WTC11 (cell line): ENCODE results near the gene GADD45B. TPM values are rescaled to one million over a fixed set of nuclear protein-coding genes. Genes with fewer than 3 reads are reported as not detected.

Experiments used
- ATAC-seq: fragments of 200-7000 bp; cut with Tn5 transposase; 2 replicates; pipeline ENCODE4 v1.10.0; 2021; ENCODE audit warnings: mild to moderate bottlenecking, moderate library complexity
- CTCF ChIA-PET: fragments of 300-600 bp; sonication (Branson Sonifier 250); formaldehyde crosslinking; loops from one replicate; lab custom pipeline; 2021; ENCODE audit warnings: antibody characterized with exemption; lab: Charles Lee
- POLR2A ChIA-PET: fragments of 350-600 bp; sonication (Branson Sonifier 250); formaldehyde crosslinking; loops from one replicate; lab custom pipeline; 2021; ENCODE audit warnings: antibody characterized with exemption; lab: Charles Lee
- DNase-seq: peaks from one replicate; pipeline ENCODE4 v3.0.0; 2021; ENCODE audit warnings: low spot score
- H3K27ac Mint-ChIP-seq: 2 replicates; pipeline ENCODE4 v1.8.0; 2021; ENCODE audit warnings: mixed read lengths
- H3K27me3 Mint-ChIP-seq: 2 replicates; pipeline ENCODE4 v1.8.0; 2021; ENCODE audit warnings: low read depth, mild to moderate bottlenecking, moderate library complexity, mixed read lengths
- H3K36me3 Mint-ChIP-seq: 2 replicates; pipeline ENCODE4 v1.8.0; 2021; ENCODE audit warnings: mixed read lengths
- H3K4me1 Mint-ChIP-seq: 2 replicates; pipeline ENCODE4 v1.8.0; 2022; ENCODE audit warnings: mixed read lengths
- H3K4me3 Mint-ChIP-seq: 2 replicates; pipeline ENCODE4 v1.8.0; 2021; ENCODE audit warnings: mild to moderate bottlenecking, moderate library complexity, mixed read lengths
- H3K9me3 Mint-ChIP-seq: 2 replicates; pipeline ENCODE4 v1.8.0; 2021; ENCODE audit warnings: mixed read lengths
- AR ChIP-seq: fragments of 250-450 bp; sonication (Bioruptor Pico); IDR thresholded peaks from 2 replicates; pipeline ENCODE4 v1.9.0; 2021; ENCODE audit warnings: mild to moderate bottlenecking
- EMX1 ChIP-seq: fragments of 250-450 bp; sonication (Bioruptor Pico); IDR thresholded peaks from 2 replicates; pipeline ENCODE4 v1.8.0; 2021; ENCODE audit warnings: mild to moderate bottlenecking
- ESRRA ChIP-seq: sonication (generic); formaldehyde crosslinking; IDR thresholded peaks from 2 replicates; pipeline ENCODE4 v1.8.1; 2022; ENCODE audit warnings: mild to moderate bottlenecking, missing genetic modification reagents, borderline replicate concordance
- FOXJ3 ChIP-seq: sonication (generic); formaldehyde crosslinking; IDR thresholded peaks from 2 replicates; pipeline ENCODE4 v1.9.0; 2021; ENCODE audit warnings: missing genetic modification reagents, mild to moderate bottlenecking, borderline replicate concordance
- KAT7 ChIP-seq: sonication (generic); formaldehyde crosslinking; IDR thresholded peaks from 2 replicates; pipeline ENCODE4 v1.8.1; 2023; ENCODE audit warnings: missing genetic modification reagents, mild to moderate bottlenecking, borderline replicate concordance
- NFYB ChIP-seq: sonication (generic); formaldehyde crosslinking; conservative IDR thresholded peaks from 2 replicates; pipeline ENCODE4 v1.8.0; 2022; ENCODE audit warnings: low read depth, missing genetic modification reagents
- ZNF423 ChIP-seq: fragments of 250-450 bp; sonication (Bioruptor Pico); IDR thresholded peaks from 2 replicates; pipeline ENCODE4 v2.1.2; 2022; ENCODE audit warnings: mild to moderate bottlenecking, moderate library complexity
- ZNF532 ChIP-seq: fragments of 250-450 bp; sonication (Bioruptor Pico); IDR thresholded peaks from 2 replicates; pipeline ENCODE4 v1.9.0; 2021; ENCODE audit warnings: mild to moderate bottlenecking, borderline replicate concordance
- ZNF671 ChIP-seq: fragments of 250-450 bp; sonication (Bioruptor Pico); IDR thresholded peaks from 2 replicates; pipeline ENCODE4 v1.8.0; 2021; ENCODE audit warnings: mild to moderate bottlenecking
- ZSCAN18 ChIP-seq: fragments of 250-450 bp; sonication (Bioruptor Pico); IDR thresholded peaks from 2 replicates; pipeline ENCODE4 v2.1.2; 2022; ENCODE audit warnings: mild to moderate bottlenecking, moderate library complexity
- total RNA-seq: library from RNA; stranded (reverse); gene quantifications from 3 replicates; pipeline ENCODE4 v1.2.3, GENCODE V29; 2021
- TF ChIP-seq, protein P1 (sequence below): sonication (generic); formaldehyde crosslinking; IDR thresholded peaks from 2 replicates; pipeline ENCODE4 v1.8.1; 2022; ENCODE audit warnings: mild to moderate bottlenecking, missing genetic modification reagents, moderate library complexity, borderline replicate concordance
- TF ChIP-seq, protein P2 (sequence below): sonication (generic); formaldehyde crosslinking; IDR thresholded peaks from 2 replicates; pipeline ENCODE4 v1.8.1; 2023; ENCODE audit warnings: mild to moderate bottlenecking, missing genetic modification reagents, moderate library complexity
- TF ChIP-seq, protein P3 (sequence below): sonication (generic); formaldehyde crosslinking; IDR thresholded peaks from 2 replicates; pipeline ENCODE4 v1.8.1; 2023; ENCODE audit warnings: mild to moderate bottlenecking, missing genetic modification reagents
- TF ChIP-seq, protein P4 (sequence below): sonication (generic); formaldehyde crosslinking; IDR thresholded peaks from 2 replicates; pipeline ENCODE4 v1.8.0; 2022; ENCODE audit warnings: mild to moderate bottlenecking, missing genetic modification reagents
- TF ChIP-seq, protein P5 (sequence below): sonication (generic); formaldehyde crosslinking; IDR thresholded peaks from 2 replicates; pipeline ENCODE4 v1.8.1; 2022; ENCODE audit warnings: mild to moderate bottlenecking, moderate library complexity, missing genetic modification reagents

Gene GADD45B
- total RNA-seq, 1 experiment from 2014 or later = 17.9 TPM

DNA sequence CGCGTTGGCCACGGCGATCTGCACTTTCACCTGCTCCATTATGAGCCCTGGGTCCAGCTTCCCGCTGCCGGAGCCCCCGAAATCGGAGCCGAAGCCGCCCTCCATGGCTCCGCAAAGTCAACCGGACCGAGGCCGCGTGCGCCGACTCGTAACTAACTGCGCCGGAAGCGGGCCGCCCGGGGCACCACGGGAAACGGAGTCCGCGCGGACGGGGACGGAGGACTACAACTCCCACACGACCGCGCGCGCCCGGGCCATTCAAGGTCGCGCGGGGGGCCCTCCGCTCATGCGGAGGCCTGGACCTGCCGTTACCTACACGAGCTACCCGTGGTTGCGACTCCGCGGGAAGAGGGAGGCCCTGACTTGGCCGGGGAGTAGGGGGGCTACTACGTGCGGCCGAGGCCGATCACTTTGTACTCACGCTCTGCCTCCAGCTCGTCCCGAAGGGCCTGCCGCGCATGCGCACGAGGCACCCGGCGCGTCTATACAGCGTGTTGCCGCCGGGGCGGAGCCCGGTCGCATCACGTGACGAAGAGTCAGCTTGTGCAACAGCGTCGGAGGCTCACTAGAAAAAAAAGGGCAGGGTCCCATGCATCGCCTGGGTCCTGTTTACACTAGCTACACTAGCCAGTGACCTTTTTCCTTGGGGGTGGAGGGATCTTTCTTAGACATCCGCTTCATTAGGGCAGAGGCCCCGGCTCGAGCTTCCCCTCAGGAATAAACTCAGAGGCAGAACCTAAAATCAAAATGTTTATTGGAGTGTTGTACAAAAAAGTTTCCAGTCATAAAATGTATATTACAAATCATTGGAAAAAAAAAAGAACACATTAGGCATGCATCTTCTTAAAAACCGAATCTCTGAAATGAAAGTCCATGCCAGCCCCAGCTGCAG is 48.3 kb upstream of the GADD45B start, which contains the start of gene TIMM13 (continued):
- TF ChIP-seq EMX1 (no peak; the same call in 1 of the 2 replicates), KAT7 (CRISPR knock-in tag) (0 out of 2 replicates have a peak, but pooled peaks have one; percentile 41), ZNF532 (CRISPR knock-in tag) (no peak), ZNF671 (CRISPR knock-in tag) (peak; percentile 45; the same call in 1 of the 2 replicates), ZNF423 (CRISPR knock-in tag) (no peak), ESRRA (CRISPR knock-in tag) (no peak; the same call in 1 of the 2 replicates)
- TF ChIP-seq, protein P1, sequence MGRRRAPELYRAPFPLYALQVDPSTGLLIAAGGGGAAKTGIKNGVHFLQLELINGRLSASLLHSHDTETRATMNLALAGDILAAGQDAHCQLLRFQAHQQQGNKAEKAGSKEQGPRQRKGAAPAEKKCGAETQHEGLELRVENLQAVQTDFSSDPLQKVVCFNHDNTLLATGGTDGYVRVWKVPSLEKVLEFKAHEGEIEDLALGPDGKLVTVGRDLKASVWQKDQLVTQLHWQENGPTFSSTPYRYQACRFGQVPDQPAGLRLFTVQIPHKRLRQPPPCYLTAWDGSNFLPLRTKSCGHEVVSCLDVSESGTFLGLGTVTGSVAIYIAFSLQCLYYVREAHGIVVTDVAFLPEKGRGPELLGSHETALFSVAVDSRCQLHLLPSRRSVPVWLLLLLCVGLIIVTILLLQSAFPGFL = no peak
- TF ChIP-seq, protein P2, sequence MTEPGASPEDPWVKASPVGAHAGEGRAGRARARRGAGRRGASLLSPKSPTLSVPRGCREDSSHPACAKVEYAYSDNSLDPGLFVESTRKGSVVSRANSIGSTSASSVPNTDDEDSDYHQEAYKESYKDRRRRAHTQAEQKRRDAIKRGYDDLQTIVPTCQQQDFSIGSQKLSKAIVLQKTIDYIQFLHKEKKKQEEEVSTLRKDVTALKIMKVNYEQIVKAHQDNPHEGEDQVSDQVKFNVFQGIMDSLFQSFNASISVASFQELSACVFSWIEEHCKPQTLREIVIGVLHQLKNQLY (CRISPR knock-in tag) = 0 out of 2 replicates have a peak, but pooled peaks have one; percentile 12
- TF ChIP-seq, protein P3, sequence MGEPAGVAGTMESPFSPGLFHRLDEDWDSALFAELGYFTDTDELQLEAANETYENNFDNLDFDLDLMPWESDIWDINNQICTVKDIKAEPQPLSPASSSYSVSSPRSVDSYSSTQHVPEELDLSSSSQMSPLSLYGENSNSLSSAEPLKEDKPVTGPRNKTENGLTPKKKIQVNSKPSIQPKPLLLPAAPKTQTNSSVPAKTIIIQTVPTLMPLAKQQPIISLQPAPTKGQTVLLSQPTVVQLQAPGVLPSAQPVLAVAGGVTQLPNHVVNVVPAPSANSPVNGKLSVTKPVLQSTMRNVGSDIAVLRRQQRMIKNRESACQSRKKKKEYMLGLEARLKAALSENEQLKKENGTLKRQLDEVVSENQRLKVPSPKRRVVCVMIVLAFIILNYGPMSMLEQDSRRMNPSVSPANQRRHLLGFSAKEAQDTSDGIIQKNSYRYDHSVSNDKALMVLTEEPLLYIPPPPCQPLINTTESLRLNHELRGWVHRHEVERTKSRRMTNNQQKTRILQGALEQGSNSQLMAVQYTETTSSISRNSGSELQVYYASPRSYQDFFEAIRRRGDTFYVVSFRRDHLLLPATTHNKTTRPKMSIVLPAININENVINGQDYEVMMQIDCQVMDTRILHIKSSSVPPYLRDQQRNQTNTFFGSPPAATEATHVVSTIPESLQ (CRISPR knock-in tag) = no peak

DNA sequence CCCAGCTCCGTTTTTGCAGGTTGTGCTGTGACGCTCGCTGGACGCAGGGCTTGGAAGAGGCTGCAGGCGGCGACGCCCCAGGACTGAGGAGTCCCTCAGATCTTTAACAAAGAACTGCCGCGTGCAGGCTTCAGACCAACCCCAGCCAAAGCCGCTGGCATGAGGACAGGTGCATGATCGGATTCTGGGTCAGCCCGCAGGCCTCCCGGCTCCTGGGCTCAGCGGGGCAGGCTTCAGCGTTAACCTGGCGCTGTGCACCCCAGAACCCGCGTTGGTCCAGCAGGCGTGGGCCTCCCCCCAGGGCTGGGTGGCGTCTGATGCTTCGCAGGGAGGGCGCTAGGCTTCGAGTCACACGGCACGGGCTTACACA is 47.6 kb upstream of the GADD45B start:
- Mint-ChIP-seq H3K36me3 (peaks cover 11% of the 10 kb centered on the region), H3K27me3 (no peaks in the 10 kb centered on the region), H3K4me1 (peaks cover 27% of the 10 kb centered on the region), H3K27ac (peak overlapping the region; percentile 97), H3K9me3 (no peaks in the 10 kb centered on the region), H3K4me3 (peak overlapping the region; percentile 88)
- ChIA-PET CTCF (interaction anchor here (0.6 to 3.0 kb wide), 13 partner anchors 11 to 272 kb away, joined by 3 to 19 read pairs (median 5); partner anchors contain the start of genes GADD45B and LMNB2), POLR2A (interaction anchor here (0.6 to 2.4 kb wide), 10 partner anchors 25 to 386 kb away, joined by 3 to 14 read pairs (median 4); partner anchors contain the start of genes GADD45B, LMNB2 and LSM7)
- ATAC-seq (peak; percentile 8), DNase-seq (peak; percentile 68)
- TF ChIP-seq, protein P1 = no peak
- TF ChIP-seq NFYB (CRISPR knock-in tag) (no peak), FOXJ3 (CRISPR knock-in tag) (no peak), AR (CRISPR knock-in tag) (no peak), ZNF423 (CRISPR knock-in tag) (no peak), ZSCAN18 (CRISPR knock-in tag) (no peak), EMX1 (no peak)
- TF ChIP-seq, protein P4, sequence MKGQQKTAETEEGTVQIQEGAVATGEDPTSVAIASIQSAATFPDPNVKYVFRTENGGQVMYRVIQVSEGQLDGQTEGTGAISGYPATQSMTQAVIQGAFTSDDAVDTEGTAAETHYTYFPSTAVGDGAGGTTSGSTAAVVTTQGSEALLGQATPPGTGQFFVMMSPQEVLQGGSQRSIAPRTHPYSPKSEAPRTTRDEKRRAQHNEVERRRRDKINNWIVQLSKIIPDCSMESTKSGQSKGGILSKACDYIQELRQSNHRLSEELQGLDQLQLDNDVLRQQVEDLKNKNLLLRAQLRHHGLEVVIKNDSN = no peak
- TF ChIP-seq, protein P5, sequence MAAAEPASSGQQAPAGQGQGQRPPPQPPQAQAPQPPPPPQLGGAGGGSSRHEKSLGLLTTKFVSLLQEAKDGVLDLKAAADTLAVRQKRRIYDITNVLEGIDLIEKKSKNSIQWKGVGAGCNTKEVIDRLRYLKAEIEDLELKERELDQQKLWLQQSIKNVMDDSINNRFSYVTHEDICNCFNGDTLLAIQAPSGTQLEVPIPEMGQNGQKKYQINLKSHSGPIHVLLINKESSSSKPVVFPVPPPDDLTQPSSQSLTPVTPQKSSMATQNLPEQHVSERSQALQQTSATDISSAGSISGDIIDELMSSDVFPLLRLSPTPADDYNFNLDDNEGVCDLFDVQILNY (CRISPR knock-in tag) = no peak
